Thyroid gland (tissue), 4 donors: ENCODE results near the gene ZRANB3. TPM values are rescaled to one million over a fixed set of nuclear protein-coding genes. Genes with fewer than 3 reads are reported as not detected.

Experiments used
- DNase-seq, 2 donors: peaks; one replicate each; pipeline ENCODE4 v3.0.0-alpha.2; 2019
- H3K27ac ChIP-seq, 3 donors: fragments of 200-600 bp; sonication (generic); 1 replicate in 2 of 3; 2 replicates in 1 of 3; pipeline ENCODE4 v1.5.1; 2016 to 2019; ENCODE audit warnings: mild to moderate bottlenecking in 1 of 3, moderate library complexity in 1 of 3
- H3K27me3 ChIP-seq: fragments of 200-600 bp; sonication (generic); one replicate; pipeline ENCODE4 v1.5.1; 2019
- H3K36me3 ChIP-seq, 2 donors: fragments of 200-600 bp; sonication (generic); one replicate each; pipeline ENCODE4 v1.5.1; 2016 to 2019
- H3K4me1 ChIP-seq, 2 donors: fragments of 200-600 bp; sonication (generic); one replicate each; pipeline ENCODE4 v1.5.1; 2017 to 2019
- H3K4me3 ChIP-seq, 3 donors: fragments of 200-600 bp; sonication (generic); replicated peaks in 1 of 3; 1 replicate in 2 of 3; 2 replicates in 1 of 3; pipeline ENCODE4 v1.5.1; 2016; ENCODE audit warnings: mild to moderate bottlenecking in 1 of 3
- H3K9me3 ChIP-seq: fragments of 200-600 bp; sonication (generic); one replicate; pipeline ENCODE4 v1.5.1; 2017
- CTCF ChIP-seq, 6 experiments: fragments of 200-600 bp in 3 of 6; fragments of 450-650 bp in 3 of 6; sonication (generic) in 3 of 6; IDR thresholded peaks; one replicate each; pipeline ENCODE4 v1.5.1; 2016 to 2019; ENCODE audit warnings: antibody characterized with exemption in 6 of 6, mild to moderate bottlenecking in 2 of 6, inconsistent platforms in 1 of 6, moderate library complexity in 1 of 6
- POLR2A ChIP-seq, 2 donors: fragments of 450-650 bp; IDR thresholded peaks; one replicate each; pipeline ENCODE4 v1.6.1; 2017; ENCODE audit warnings: antibody characterized with exemption in 2 of 2, mild to moderate bottlenecking in 2 of 2, moderate library complexity in 1 of 2
- WGBS, 2 donors: methylation state at CpG; one replicate each; pipeline ENCODE4 v1.1.5; 2017; 5-methylcytosine and 5-hydroxymethylcytosine counted together
- intact Hi-C: fragments of 100-400 bp; cut with DNase I; formaldehyde crosslinking; loops from one replicate; pipeline ENCODE4 v1.15.1; 2023
- total RNA-seq, 4 donors: library from RNA; depleted of rRNA; stranded (reverse); fragments of >200 nt; gene quantifications; one replicate each; pipeline ENCODE4 v1.2.3, GENCODE V29; 2016

ZRANB3 gene
- total RNA-seq, 4 donors from 2014 or later, result 3.1 to 12.2 (median 9.3) TPM

GRCh38 chr2:135142323-135142722, 388.7 kb downstream of the ZRANB3 start:
- H3K9me3 ChIP-seq, result no peaks in the 10 kb centered on the region
- peaks cover 0 to 4% of the 10 kb centered on the region in 2 donors for H3K36me3 ChIP-seq

GRCh38 chr2:135140606-135141005, 390.4 kb downstream of the ZRANB3 start:
- intact Hi-C loops, result no loop called here
- Histone ChIP-seq H3K4me1 (no peaks in the 10 kb centered on the region), H3K9me3 (no peaks in the 10 kb centered on the region), H3K4me3 (no peak overlapping the region), H3K27ac (no peak overlapping the region), H3K27me3 (no peaks in the 10 kb centered on the region), H3K36me3 (peaks cover 7 to 9% of the 10 kb centered on the region in 2 donors)
- DNase-seq, result no peak
- TF ChIP-seq POLR2A (IDR thresholded peaks at IDR 0.05) (no peak), CTCF (IDR thresholded peaks at IDR 0.05) (no peak)

More at GRCh38 chr2:135142323-135142722, 388.7 kb downstream of the ZRANB3 start:
- no peak for TF ChIP-seq CTCF (IDR thresholded peaks at IDR 0.05)
- no peak for TF ChIP-seq POLR2A (IDR thresholded peaks at IDR 0.05)
- Histone ChIP-seq H3K27me3 (no peaks in the 10 kb centered on the region), H3K4me1 (no peaks in the 10 kb centered on the region), H3K27ac (no peak overlapping the region), H3K4me3 (no peak overlapping the region)
- WGBS, 2 donors, result 98% methylated on average over 1 of the region's 1 CpG
- intact Hi-C loops, result no loop called here
- DNase-seq, result no peak

- peaks cover 24 to 32% of the 10 kb centered on the region in 2 donors for H3K36me3 ChIP-seq
- H3K9me3 ChIP-seq, result no peaks in the 10 kb centered on the region
- H3K4me1 ChIP-seq, result no peaks in the 10 kb centered on the region
- H3K27ac ChIP-seq, result no peak overlapping the region
- no peak overlapping the region for H3K4me3 ChIP-seq
- intact Hi-C loops, result no loop called here
- 97 to 100% methylated on average over 1 of the region's 1 CpG for WGBS, 2 donors
- H3K27me3 ChIP-seq, result no peaks in the 10 kb centered on the region
- TF ChIP-seq CTCF (IDR thresholded peaks at IDR 0.05) (no peak), POLR2A (IDR thresholded peaks at IDR 0.05) (no peak)
- DNase-seq, result no peak
Measured at GRCh38 chr2:135132314-135132713, 398.7 kb downstream of the ZRANB3 start.

GRCh38 chr2:135130751-135131150, 400.3 kb downstream of the ZRANB3 start:
- WGBS, 2 donors, result 84 to 94% methylated on average over 2 of the region's 2 CpGs

GRCh38 chr2:135125940-135126339, 405.1 kb downstream of the ZRANB3 start:
- no peak for DNase-seq
- no peak overlapping the region for H3K27ac ChIP-seq
- no peak overlapping the region for H3K4me3 ChIP-seq
- 98 to 99% methylated on average over 2 of the region's 2 CpGs for WGBS, 2 donors
- no peaks in the 10 kb centered on the region for H3K27me3 ChIP-seq
- H3K36me3 ChIP-seq, result peaks cover 11 to 14% of the 10 kb centered on the region in 2 donors
- no peak for TF ChIP-seq CTCF (IDR thresholded peaks at IDR 0.05)
- TF ChIP-seq POLR2A (IDR thresholded peaks at IDR 0.05), result no peak
- no peaks in the 10 kb centered on the region for H3K9me3 ChIP-seq
- H3K4me1 ChIP-seq, result no peaks in the 10 kb centered on the region
- intact Hi-C loops, result no loop called here

More at GRCh38 chr2:135130751-135131150, 400.3 kb downstream of the ZRANB3 start:
- H3K4me1 ChIP-seq, result no peaks in the 10 kb centered on the region
- H3K27me3 ChIP-seq, result no peaks in the 10 kb centered on the region
- no peak overlapping the region for H3K4me3 ChIP-seq
- intact Hi-C loops, result no loop called here
- no peak for TF ChIP-seq CTCF (IDR thresholded peaks at IDR 0.05)
- no peak for TF ChIP-seq POLR2A (IDR thresholded peaks at IDR 0.05)
- peaks cover 25 to 35% of the 10 kb centered on the region in 2 donors for H3K36me3 ChIP-seq
- no peak overlapping the region for H3K27ac ChIP-seq
- no peaks in the 10 kb centered on the region for H3K9me3 ChIP-seq
- DNase-seq, result no peak
